Colonic mucosa (tissue), 4 donors: ENCODE data around the gene DNAJC11. TPM values are rescaled to one million over a fixed set of nuclear protein-coding genes. Genes with fewer than 3 reads are reported as not detected.
"Not testable (repeated sequence)": the region's sequence is repeated elsewhere in the genome, so short reads cannot be mapped to it uniquely, and the experiment has no call there.

Experiments
- DNase-seq: peaks from one replicate; pipeline ENCODE4 v3.0.0-alpha.2; 2020
- H3K27ac ChIP-seq: fragments of 200-600 bp; one replicate; pipeline ENCODE4 v1.8.0; 2021
- H3K27me3 ChIP-seq: fragments of 200-600 bp; one replicate; pipeline ENCODE4 v1.8.0; 2021
- H3K36me3 ChIP-seq: fragments of 200-600 bp; one replicate; pipeline ENCODE4 v1.8.0; 2021
- H3K4me1 ChIP-seq: fragments of 200-600 bp; one replicate; pipeline ENCODE4 v1.8.0; 2021; ENCODE audit warnings: mild to moderate bottlenecking
- H3K4me3 ChIP-seq: fragments of 200-600 bp; one replicate; pipeline ENCODE4 v1.8.0; 2021
- H3K9ac ChIP-seq, 2 donors: one replicate each; pipeline ENCODE4 v1.7.0; 2013; ENCODE audit warnings: control low read depth in 2 of 2, low read depth in 2 of 2, low read length in 2 of 2
- H3K9me3 ChIP-seq: fragments of 200-600 bp; one replicate; pipeline ENCODE4 v1.8.0; 2021
- intact Hi-C: fragments of 100-400 bp; cut with DNase I; formaldehyde crosslinking; loops from one replicate; pipeline ENCODE4 v1.14.1; 2022
- total RNA-seq, 2 donors: library from RNA; stranded (reverse); fragmentation: NEBNext Ultra II Directional in 1 of 2; extraction: Animal tissue kit (Norgen Biotek cat#: 25700) in 1 of 2; gene quantifications; one replicate each; pipeline ENCODE4 v1.2.1, GENCODE V29; 2021
- TF ChIP-seq, protein P1 (sequence below): fragments of 200-600 bp; IDR thresholded peaks from one replicate; pipeline ENCODE4 v1.8.0; 2022; ENCODE audit warnings: antibody characterized with exemption, mild to moderate bottlenecking
- donor health status: healthy.
- donor health status: DM: no; HTN: no; CAD: no.
- donor health status: DM: no; HTN: no; CAD: no.

The DNAJC11 gene
- total RNA-seq, 2 donors from 2014 or later, result 70.1 to 107 TPM

DNA sequence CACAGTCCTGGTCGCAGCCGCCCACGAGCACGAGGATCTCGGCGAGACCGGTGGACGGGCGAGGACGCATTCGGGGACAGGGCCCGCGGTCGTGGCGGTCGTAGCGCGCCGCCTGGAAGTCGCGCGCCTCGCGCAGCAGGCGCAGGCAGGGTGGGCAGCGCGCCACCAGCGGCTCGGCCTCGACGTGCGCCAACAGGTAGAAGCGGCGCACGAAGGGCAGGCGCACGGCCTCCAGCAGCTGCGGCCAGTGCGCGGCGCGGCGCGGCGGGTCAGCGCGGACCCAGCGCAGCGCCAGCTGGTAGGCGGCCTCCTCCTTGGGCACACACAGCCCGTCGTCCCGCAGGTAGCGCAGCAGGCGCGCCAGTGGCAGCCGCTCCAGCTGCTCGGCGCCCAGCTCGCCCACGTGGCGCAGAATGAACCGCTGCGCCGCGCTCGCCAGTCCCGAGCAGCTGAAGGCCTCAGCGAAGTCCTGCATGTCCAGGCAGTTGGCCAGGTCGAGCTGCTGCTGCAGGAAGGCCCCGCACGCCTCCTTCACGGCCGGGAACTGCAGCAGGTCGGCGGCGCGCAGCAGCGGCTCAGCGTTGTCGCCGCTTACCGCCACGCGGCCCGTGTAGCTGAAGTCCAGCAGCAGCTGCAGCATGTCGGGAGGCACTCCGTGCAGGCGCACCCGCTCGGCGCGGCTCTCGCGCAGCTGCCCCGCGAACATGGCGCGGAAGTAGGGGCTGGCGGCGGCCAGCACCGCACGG lies 99.5 kb downstream of the DNAJC11 start:
- Histone ChIP-seq H3K27ac (peak overlapping the region; percentile 94), H3K4me3 (peak overlapping the region; percentile 94), H3K4me1 (peaks cover 5% of the 10 kb centered on the region), H3K9ac (peak overlapping the region; percentile 68 to 95), H3K9me3 (no peaks in the 10 kb centered on the region), H3K27me3 (no peaks in the 10 kb centered on the region), H3K36me3 (no peaks in the 10 kb centered on the region)
- TF ChIP-seq, protein P1, sequence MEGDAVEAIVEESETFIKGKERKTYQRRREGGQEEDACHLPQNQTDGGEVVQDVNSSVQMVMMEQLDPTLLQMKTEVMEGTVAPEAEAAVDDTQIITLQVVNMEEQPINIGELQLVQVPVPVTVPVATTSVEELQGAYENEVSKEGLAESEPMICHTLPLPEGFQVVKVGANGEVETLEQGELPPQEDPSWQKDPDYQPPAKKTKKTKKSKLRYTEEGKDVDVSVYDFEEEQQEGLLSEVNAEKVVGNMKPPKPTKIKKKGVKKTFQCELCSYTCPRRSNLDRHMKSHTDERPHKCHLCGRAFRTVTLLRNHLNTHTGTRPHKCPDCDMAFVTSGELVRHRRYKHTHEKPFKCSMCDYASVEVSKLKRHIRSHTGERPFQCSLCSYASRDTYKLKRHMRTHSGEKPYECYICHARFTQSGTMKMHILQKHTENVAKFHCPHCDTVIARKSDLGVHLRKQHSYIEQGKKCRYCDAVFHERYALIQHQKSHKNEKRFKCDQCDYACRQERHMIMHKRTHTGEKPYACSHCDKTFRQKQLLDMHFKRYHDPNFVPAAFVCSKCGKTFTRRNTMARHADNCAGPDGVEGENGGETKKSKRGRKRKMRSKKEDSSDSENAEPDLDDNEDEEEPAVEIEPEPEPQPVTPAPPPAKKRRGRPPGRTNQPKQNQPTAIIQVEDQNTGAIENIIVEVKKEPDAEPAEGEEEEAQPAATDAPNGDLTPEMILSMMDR, result no peak
- intact Hi-C loops, result no loop called here
- peak; percentile 49 for DNase-seq

DNA sequence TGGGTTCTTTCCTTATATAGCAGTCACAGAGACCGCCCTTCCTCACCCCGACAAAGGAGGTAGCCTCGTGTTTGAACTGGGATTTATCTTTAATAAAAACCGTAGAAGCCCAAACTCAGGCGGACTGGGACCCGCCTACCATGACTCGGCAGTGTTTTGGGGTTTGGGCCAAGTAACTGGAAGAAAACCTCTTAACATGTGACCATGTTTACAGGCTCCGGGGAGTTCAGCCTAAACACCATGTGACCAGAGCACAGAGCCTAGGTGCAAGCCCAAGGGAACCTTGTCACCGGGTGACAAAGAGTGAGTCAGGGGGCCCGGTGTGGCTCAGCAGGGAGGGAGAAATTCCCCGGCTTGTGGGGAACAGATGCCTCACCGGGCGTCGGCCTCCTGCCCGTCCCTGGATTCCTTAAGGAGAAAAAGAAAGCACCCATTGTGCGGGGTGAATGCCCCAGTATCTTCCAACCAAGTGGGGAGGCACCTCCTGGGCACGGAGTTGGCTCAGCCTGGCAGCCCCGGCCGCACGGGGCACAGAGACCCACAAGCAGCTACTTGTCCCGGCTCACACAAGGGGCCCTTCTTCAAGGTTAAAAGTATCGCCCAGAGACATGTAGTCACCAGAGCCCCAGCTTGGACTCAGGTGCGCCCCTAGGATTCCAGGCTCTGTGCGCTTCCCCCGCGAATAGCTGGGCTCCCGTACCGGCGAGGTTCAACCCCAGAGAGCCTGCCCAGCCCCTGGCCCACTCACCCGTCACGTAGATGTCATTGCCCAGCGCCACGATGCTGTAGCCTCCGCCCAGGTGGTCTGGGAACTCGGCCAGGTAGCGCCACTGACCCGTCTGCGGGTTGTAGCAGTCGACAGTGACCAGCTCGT lies 100.3 kb downstream of the DNAJC11 start:
- Histone ChIP-seq H3K4me1 (peaks cover 5% of the 10 kb centered on the region), H3K36me3 (no peaks in the 10 kb centered on the region), H3K9me3 (no peaks in the 10 kb centered on the region), H3K27me3 (no peaks in the 10 kb centered on the region), H3K4me3 (peak overlapping the region; percentile 94), H3K9ac (peak overlapping the region; percentile 68 to 95), H3K27ac (peak overlapping the region; percentile 94)
- peak; percentile 86 for DNase-seq
- intact Hi-C loops, result no loop called here
- TF ChIP-seq, protein P1, result no peak

DNA sequence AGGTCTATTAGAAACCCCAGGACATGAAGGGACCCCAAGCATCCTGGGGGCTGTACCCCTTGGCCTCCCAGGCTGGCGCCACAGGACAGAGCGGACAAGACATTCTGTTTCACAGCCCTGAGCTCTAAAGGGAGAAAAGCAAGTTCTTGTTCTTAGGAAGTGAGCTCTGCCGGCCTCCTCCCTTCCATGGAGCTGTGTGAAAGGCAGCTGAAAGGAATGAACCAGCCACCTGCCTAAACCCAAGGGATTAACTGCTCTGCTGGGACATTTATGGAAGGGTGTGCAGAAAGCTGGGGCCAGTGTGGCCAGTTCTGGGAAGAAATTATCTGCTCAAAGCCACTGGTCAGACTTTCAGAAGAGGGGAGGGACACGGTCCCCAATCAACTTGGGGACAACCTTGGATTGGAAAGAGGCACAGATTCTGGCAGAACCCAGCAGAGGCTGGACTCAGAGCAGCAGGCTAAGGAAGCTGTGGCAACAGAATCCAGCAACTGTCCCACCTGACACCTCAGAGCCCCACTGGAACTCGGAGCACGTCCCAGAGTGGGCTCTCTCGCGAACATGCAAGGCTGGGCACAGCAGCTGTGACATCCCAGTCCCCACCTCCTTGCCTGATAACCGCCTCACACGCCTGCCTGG lies 101.1 kb downstream of the DNAJC11 start:
- Histone ChIP-seq H3K9ac (peak overlapping the region; percentile 68 to 95), H3K4me1 (peaks cover 5% of the 10 kb centered on the region), H3K9me3 (no peaks in the 10 kb centered on the region), H3K4me3 (peak overlapping the region; percentile 94), H3K27me3 (no peaks in the 10 kb centered on the region), H3K36me3 (no peaks in the 10 kb centered on the region), H3K27ac (peak overlapping the region; percentile 94)
- intact Hi-C loops, result no loop called here
- TF ChIP-seq, protein P1, result no peak
- DNase-seq, result no peak

- peak overlapping the region; percentile 94 for H3K4me3 ChIP-seq
Measured at GRCh38 chr1:6599991-6600390, 101.6 kb downstream of the DNAJC11 start.

DNA sequence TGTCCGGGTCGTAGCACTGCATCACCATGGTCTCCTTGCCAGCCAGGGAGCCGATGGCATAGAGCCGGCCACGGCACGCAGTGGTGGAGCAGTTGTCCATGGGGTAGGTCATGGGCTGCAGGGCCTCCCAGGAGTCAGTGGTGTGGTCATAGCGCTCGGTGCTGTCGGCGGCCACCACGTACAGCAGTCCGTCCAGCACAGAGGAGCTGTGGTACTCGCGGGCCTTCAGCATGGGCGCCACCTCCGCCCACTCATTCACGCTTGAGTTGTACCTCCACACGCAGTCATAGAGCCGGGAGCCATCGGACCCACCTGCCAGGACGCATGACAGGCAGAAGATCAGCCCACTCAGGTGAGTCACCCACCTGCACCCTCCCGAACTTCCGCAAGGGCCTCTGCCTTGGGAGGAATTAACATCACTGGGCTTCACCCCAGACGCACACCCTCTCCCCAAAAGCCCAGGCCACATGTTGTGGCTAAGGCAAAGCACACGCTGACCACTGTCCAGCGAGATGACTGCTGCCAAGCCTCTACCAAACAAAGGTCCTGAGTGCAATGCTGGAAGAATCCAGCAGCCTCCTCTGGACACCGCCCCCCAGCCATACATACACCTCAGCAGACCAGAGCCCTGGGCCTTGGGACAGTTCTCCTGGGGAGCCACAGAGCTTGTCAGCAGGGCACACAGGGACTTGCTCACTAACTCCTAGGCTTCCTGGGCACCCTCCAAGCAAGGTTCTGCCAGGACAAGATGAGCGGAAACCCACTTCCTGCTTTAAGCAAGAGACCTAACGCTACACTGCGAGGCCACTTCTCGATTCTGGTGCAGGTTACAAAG lies 102.3 kb downstream of the DNAJC11 start:
- DNase-seq, result no peak
- TF ChIP-seq, protein P1, result no peak
- peak overlapping the region; percentile 94 for H3K4me3 ChIP-seq
- H3K27ac ChIP-seq, result no peak overlapping the region
- H3K27me3 ChIP-seq, result no peaks in the 10 kb centered on the region
- intact Hi-C loops, result no loop called here
- H3K36me3 ChIP-seq, result no peaks in the 10 kb centered on the region
- no peaks in the 10 kb centered on the region for H3K9me3 ChIP-seq
- peak overlapping the region; percentile 1 to 55 for H3K9ac ChIP-seq
- H3K4me1 ChIP-seq, result peaks cover 10% of the 10 kb centered on the region

More at GRCh38 chr1:6599991-6600390, 101.6 kb downstream of the DNAJC11 start:
- H3K27me3 ChIP-seq, H3K4me1 ChIP-seq, DNase-seq, H3K9me3 ChIP-seq, H3K36me3 ChIP-seq, intact Hi-C loops: not testable (repeated sequence)
- H3K27ac ChIP-seq, result peak overlapping the region; percentile 94
- peak overlapping the region in 1 of 2 donors; percentile 95 for H3K9ac ChIP-seq
